DOHH2 (cell line): ENCODE results near the gene CPEB4.

Source experiments
- H3F3A ChIP-seq: fragments of 200-600 bp; sonication (generic), shearing (Covaris generic); 2 replicates; pipeline ENCODE4 v1.6.0; 2016; ENCODE audit warnings: antibody characterized with exemption, mild to moderate bottlenecking; ENCODE audit not compliant: control insufficient read depth, insufficient read depth
- H3K27ac ChIP-seq: fragments of 200-600 bp; sonication (generic); 2 replicates; pipeline ENCODE4 v1.5.1; 2014; ENCODE audit warnings: low read depth, mild to moderate bottlenecking, low read length, moderate library complexity
- H3K27me3 ChIP-seq: fragments of 200-600 bp; sonication (generic); 2 replicates; pipeline ENCODE4 v1.6.1; 2014; ENCODE audit warnings: mild to moderate bottlenecking, low read length, mixed read lengths; ENCODE audit not compliant: control insufficient read depth
- H3K36me3 ChIP-seq: fragments of 200-600 bp; sonication (generic); 2 replicates; pipeline ENCODE4 v1.6.1; 2014; ENCODE audit warnings: mild to moderate bottlenecking, low read length, moderate library complexity, mixed read lengths; ENCODE audit not compliant: control insufficient read depth
- H3K4me1 ChIP-seq: fragments of 200-600 bp; sonication (generic); 2 replicates; pipeline ENCODE4 v1.6.1; 2014; ENCODE audit warnings: mild to moderate bottlenecking, low read length, mixed read lengths; ENCODE audit not compliant: control insufficient read depth
- H3K4me2 ChIP-seq: fragments of 200-600 bp; sonication (generic); 2 replicates; pipeline ENCODE4 v1.6.0; 2014; ENCODE audit warnings: mild to moderate bottlenecking, low read length, moderate library complexity
- H3K4me3 ChIP-seq: fragments of 200-600 bp; sonication (generic); 2 replicates; pipeline ENCODE4 v1.5.1; 2014; ENCODE audit warnings: mild to moderate bottlenecking, low read length, mixed read lengths
- H3K79me2 ChIP-seq: fragments of 200-600 bp; sonication (generic); 2 replicates; pipeline ENCODE4 v1.6.1; 2014; ENCODE audit warnings: mild to moderate bottlenecking, low read length, mixed read lengths; ENCODE audit not compliant: control insufficient read depth
- H3K9me2 ChIP-seq: fragments of 200-600 bp; sonication (generic); replicated peaks from 2 replicates; pipeline ENCODE4 v1.6.1; 2014; ENCODE audit warnings: mild to moderate bottlenecking, low read length, mixed read lengths; ENCODE audit not compliant: control insufficient read depth
- H3K9me3 ChIP-seq: fragments of 200-600 bp; sonication (generic); 2 replicates; pipeline ENCODE4 v1.6.1; 2014; ENCODE audit warnings: antibody characterized with exemption, low read length, mixed read lengths; ENCODE audit not compliant: control insufficient read depth, insufficient read depth
- H4K20me1 ChIP-seq: fragments of 200-600 bp; sonication (generic); 2 replicates; pipeline ENCODE4 v1.6.0; 2014; ENCODE audit warnings: low read depth, mild to moderate bottlenecking, antibody characterized with exemption, low read length, moderate library complexity; ENCODE audit not compliant: control insufficient read depth, insufficient read depth
- EZH2phosphoT487 ChIP-seq: fragments of 200-600 bp; sonication (generic); IDR thresholded peaks from 2 replicates; pipeline ENCODE4 v1.6.1; 2017; ENCODE audit warnings: borderline replicate concordance, mild to moderate bottlenecking, antibody characterized with exemption, low read length, moderate library complexity, mixed read lengths
- TF ChIP-seq, protein P1 (sequence below): fragments of 200-600 bp; sonication (generic); IDR thresholded peaks from one replicate; pipeline ENCODE4 v1.5.1; 2014; ENCODE audit warnings: antibody characterized with exemption, mild to moderate bottlenecking, low read depth, low read length; ENCODE audit not compliant: poor library complexity, severe bottlenecking

Gene CPEB4

DNA sequence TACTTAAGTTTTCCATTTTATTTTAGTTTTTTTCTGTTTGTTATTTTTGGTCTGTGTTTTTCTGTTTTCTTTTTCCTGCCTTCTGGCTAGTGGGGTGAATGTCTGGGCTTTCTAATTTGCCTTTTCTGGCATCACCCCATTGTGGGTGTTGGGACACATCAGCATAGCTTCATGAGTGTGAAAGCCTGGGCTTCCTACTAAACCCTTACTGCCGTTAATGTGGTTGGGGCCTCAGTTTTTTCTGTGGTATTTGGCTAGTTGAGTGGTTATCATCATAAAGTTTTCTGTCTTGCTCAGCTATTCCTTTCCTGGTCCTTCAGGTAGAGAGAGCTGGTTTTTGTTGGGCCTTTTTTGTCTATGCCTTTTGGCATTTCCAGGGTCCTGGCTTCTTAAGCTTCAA lies 122.2 kb downstream of the CPEB4 start:
- Histone ChIP-seq H3K36me3 (no peaks in the 10 kb centered on the region), H3K4me3 (no peak overlapping the region), H3K27me3 (peaks cover 6% of the 10 kb centered on the region; the same call in 1 of the 2 replicates), H3K4me1 (no peaks in the 10 kb centered on the region), H3K9me2 (no peaks in the 10 kb centered on the region), H4K20me1 (no peaks in the 10 kb centered on the region), H3K4me2 (no peak overlapping the region), H3K27ac (no peak overlapping the region), H3K79me2 (no peaks in the 10 kb centered on the region), H3F3A (no peaks in the 10 kb centered on the region), H3K9me3 (no peaks in the 10 kb centered on the region)
- no peak for TF ChIP-seq EZH2phosphoT487
- TF ChIP-seq, protein P1, sequence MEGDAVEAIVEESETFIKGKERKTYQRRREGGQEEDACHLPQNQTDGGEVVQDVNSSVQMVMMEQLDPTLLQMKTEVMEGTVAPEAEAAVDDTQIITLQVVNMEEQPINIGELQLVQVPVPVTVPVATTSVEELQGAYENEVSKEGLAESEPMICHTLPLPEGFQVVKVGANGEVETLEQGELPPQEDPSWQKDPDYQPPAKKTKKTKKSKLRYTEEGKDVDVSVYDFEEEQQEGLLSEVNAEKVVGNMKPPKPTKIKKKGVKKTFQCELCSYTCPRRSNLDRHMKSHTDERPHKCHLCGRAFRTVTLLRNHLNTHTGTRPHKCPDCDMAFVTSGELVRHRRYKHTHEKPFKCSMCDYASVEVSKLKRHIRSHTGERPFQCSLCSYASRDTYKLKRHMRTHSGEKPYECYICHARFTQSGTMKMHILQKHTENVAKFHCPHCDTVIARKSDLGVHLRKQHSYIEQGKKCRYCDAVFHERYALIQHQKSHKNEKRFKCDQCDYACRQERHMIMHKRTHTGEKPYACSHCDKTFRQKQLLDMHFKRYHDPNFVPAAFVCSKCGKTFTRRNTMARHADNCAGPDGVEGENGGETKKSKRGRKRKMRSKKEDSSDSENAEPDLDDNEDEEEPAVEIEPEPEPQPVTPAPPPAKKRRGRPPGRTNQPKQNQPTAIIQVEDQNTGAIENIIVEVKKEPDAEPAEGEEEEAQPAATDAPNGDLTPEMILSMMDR = no peak

- H3K4me1 ChIP-seq = no peaks in the 10 kb centered on the region
- no peaks in the 10 kb centered on the region for H3K79me2 ChIP-seq
- no peaks in the 10 kb centered on the region for H4K20me1 ChIP-seq
- H3K4me2 ChIP-seq = no peak overlapping the region
- TF ChIP-seq, protein P1 = no peak
- TF ChIP-seq EZH2phosphoT487 = no peak
- H3K9me3 ChIP-seq = no peaks in the 10 kb centered on the region
- no peaks in the 10 kb centered on the region for H3F3A ChIP-seq
- no peaks in the 10 kb centered on the region for H3K9me2 ChIP-seq
- H3K36me3 ChIP-seq = no peaks in the 10 kb centered on the region
- no peak overlapping the region for H3K27ac ChIP-seq
- H3K4me3 ChIP-seq = no peak overlapping the region
- H3K27me3 ChIP-seq = peaks cover 3% of the 10 kb centered on the region; the same call in 1 of the 2 replicates
These were observed 123.3 kb downstream of the CPEB4 start for GRCh38 chr5:174011441-174011840.
